ENCODE data around the gene RHOB.

DNA sequence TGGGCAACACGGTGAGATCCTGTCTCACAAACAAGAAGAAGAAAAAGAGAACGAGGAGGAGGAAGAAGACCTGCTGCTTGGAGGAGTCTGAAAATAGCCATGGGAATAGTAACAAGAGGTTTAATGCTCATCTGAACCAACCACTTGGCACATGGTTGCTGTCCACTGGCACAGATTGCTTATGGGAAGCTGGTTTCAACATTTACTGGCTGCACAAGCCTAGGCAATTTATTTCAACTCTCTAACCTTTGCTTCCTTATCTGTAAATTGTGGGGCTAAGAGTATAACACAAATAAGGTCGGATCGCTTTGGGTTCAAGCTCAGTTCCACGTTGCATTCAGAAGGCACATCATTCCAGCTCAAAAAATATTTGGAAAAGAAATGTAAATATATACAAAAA is 14.2 kb upstream of the RHOB start:
- TF ChIP-seq CTCF (conservative IDR thresholded peaks at IDR 0.05): no peak
- no peak for TF ChIP-seq ZFX (IDR thresholded peaks at IDR 0.05)

Data from C4-2B (cell line).